ENCODE data around the gene DIS3.
"Not testable (repeated sequence)": the region's sequence is repeated elsewhere in the genome, so short reads cannot be mapped to it uniquely, and the experiment has no call there.

DIS3 gene, protein sequence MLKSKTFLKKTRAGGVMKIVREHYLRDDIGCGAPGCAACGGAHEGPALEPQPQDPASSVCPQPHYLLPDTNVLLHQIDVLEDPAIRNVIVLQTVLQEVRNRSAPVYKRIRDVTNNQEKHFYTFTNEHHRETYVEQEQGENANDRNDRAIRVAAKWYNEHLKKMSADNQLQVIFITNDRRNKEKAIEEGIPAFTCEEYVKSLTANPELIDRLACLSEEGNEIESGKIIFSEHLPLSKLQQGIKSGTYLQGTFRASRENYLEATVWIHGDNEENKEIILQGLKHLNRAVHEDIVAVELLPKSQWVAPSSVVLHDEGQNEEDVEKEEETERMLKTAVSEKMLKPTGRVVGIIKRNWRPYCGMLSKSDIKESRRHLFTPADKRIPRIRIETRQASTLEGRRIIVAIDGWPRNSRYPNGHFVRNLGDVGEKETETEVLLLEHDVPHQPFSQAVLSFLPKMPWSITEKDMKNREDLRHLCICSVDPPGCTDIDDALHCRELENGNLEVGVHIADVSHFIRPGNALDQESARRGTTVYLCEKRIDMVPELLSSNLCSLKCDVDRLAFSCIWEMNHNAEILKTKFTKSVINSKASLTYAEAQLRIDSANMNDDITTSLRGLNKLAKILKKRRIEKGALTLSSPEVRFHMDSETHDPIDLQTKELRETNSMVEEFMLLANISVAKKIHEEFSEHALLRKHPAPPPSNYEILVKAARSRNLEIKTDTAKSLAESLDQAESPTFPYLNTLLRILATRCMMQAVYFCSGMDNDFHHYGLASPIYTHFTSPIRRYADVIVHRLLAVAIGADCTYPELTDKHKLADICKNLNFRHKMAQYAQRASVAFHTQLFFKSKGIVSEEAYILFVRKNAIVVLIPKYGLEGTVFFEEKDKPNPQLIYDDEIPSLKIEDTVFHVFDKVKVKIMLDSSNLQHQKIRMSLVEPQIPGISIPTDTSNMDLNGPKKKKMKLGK

GRCh38 chr13:72781451-72782439, at the start of gene DIS3, which contains the start of gene PIBF1:
Gene DIS3 (minus strand): TSS chr13:72781900. CDS start chr13:72781832, 68 bp downstream.
Gene PIBF1 (plus strand): TSS chr13:72782133. CDS start chr13:72783470, 1,337 bp downstream.
- peak; percentile 85 to 92 for DNase-seq (ENCODE audit: low read depth in 2 of 2, low spot score in 1 of 2)

- DNase-seq (ENCODE audit: low read depth in 2 of 2, low spot score in 1 of 2), result no peak
Observed at GRCh38 chr13:72823724-72824123, 42.0 kb upstream of the DIS3 start.

- DNase-seq (ENCODE audit: low read depth in 2 of 2, low spot score in 1 of 2), result no peak
Observed at GRCh38 chr13:72823081-72823480, 41.4 kb upstream of the DIS3 start.

DNA sequence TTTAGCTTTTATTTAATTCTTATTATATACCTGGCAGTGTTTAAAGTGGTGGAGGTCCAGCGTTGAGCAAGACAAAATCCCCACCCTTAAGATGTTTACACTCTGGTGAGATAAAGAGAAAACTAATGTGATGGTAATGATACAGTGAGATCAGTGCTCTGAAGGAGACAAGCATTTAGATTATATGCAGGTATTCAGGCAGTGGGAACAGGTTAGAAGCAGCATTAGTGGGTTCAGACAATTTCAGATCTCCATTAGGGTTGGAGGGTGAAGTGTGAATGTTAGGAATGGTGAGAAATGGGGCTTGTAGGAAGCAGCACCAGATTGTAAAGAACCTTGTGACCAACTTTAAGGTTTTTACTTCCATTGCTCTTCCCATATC, 39.2 kb upstream of the DIS3 start:
- no peak for DNase-seq (ENCODE audit: low read depth in 2 of 2, low spot score in 1 of 2)

GRCh38 chr13:72820156-72820897, 38.6 kb upstream of the DIS3 start:
- DNase-seq (ENCODE audit: low read depth in 2 of 2, low spot score in 1 of 2), result no peak

- DNase-seq (ENCODE audit: low read depth in 2 of 2, low spot score in 1 of 2), result no peak
Observed at GRCh38 chr13:72808917-72809500, 27.3 kb upstream of the DIS3 start.

- not testable (repeated sequence) for DNase-seq (ENCODE audit: low read depth in 2 of 2, low spot score in 1 of 2)
Observed at GRCh38 chr13:72806514-72806913, 24.8 kb upstream of the DIS3 start.

DNA sequence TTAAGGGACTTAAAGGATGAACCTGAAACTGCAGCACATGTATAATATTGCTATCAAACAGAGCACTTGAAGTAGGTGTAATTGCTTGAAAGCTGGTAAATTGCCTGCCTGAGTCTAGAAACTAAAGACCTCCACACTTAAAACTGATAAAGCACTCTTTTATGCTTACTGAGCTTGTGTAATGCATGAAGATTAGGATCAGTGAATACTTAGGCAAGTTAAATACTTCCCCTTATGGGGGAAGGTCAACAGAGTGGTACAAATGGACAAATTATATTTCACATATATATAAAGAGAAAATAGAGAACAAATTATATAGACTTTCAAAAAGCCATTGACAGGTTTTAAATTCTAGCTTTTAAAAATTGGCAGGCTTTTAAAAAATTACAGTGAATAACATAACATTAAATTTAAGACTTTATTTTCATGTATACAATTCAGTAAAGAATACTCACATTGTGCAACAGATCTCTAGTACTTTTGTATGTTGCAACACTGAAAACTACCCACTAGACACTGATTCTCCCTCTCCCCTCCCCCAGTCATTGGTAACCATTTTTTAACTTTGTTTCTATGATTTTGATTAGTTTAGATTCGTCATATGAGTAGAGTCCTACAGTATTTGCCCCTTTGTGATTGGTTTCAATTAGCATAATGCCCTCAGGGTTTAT, 24.1 kb upstream of the DIS3 start:
- DNase-seq (ENCODE audit: low read depth in 2 of 2, low spot score in 1 of 2), result no peak

DNA sequence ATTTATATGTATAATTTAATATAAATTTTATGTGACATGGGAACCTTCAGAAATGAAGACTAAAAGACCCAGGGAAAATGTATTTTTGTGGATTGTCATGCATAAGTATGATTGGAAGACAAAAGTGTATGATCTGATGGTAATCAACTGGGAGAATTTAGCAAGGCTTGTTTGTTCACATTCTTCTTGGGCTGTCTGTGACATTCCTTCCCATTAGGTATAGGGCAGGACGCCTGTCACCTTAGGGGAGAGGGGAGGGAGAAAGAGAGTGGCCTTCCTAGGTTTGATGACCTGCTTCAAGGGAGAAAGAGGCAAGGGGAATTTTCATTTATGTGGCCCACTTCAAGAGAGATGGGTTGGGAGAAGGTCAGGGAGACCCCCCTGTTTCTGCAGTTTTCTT, 22.6 kb upstream of the DIS3 start:
- DNase-seq (ENCODE audit: low read depth in 2 of 2, low spot score in 1 of 2), result no peak

DNA sequence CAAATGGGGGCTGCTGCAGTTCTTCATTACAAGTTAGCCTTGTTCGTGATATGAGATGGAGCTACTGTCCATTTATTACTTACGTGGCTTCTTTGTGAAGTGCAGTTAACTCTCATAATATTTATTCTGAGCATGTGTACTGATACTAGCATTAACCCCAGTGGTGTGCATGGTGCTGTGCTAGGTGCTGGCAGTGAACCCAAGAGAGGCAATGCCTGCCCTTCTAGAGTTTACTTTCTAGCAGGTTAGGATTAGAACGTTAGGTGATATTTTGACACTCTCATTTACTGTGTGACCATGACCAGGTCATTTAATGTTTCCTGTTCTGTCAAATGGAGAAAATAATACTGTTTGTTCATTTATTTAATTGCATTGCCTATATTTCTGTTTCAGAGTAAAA, 17.1 kb upstream of the DIS3 start:
- no peak for DNase-seq (ENCODE audit: low read depth in 2 of 2, low spot score in 1 of 2)

DNA sequence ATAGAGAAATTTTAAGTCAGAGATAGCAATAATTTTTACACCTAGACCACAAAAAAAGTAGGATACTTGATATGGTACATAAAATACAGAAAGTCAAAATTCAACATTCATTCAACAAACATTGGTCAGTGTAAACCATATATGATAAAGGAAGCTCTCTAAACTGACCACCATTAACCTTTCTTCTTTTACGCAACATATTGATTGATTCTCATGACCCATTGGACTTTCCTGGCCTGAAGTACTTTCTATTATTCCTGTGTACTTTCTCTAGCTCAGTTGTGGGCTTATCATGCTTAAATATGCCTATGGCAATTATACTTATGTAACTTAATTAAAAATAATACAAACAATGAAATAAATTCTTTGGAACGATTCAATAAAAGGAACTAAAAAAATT, 10.9 kb upstream of the DIS3 start:
- no peak for DNase-seq (ENCODE audit: low read depth in 2 of 2, low spot score in 1 of 2)

- no peak for DNase-seq (ENCODE audit: low read depth in 2 of 2, low spot score in 1 of 2)
Observed at GRCh38 chr13:72788831-72789230, 7.1 kb upstream of the DIS3 start.

DNA sequence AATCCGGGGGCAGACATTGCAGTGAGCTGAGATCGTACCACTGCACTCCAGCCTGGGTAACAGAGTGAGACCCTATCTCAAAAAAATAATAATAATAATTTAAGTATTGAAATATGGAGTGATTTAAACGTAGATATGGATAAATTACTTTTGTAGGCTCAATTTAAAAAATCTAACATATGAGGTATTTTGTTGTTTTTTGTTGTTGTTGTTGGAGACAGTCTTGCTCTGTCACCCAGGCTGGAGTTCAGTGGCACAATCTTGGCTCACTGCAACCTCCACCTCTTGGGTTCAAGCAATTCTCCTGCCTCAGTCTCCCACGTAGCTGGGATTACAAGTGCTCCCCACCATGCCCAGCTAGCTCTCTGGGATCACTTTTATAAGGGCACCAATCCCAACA, 3.0 kb upstream of the DIS3 start:
- DNase-seq (ENCODE audit: low read depth in 2 of 2, low spot score in 1 of 2), result not testable (repeated sequence)

- no peak for DNase-seq (ENCODE audit: low read depth in 2 of 2, low spot score in 1 of 2)
Observed at GRCh38 chr13:72782717-72783116, 1.0 kb upstream of the DIS3 start.

- DNase-seq (ENCODE audit: low read depth in 2 of 2, low spot score in 1 of 2), result no peak
Observed at GRCh38 chr13:72774019-72774418, 7.7 kb downstream of the DIS3 start.

- no peak for DNase-seq (ENCODE audit: low read depth in 2 of 2, low spot score in 1 of 2)
Observed at GRCh38 chr13:72763411-72763810, 18.3 kb downstream of the DIS3 start.

DNA sequence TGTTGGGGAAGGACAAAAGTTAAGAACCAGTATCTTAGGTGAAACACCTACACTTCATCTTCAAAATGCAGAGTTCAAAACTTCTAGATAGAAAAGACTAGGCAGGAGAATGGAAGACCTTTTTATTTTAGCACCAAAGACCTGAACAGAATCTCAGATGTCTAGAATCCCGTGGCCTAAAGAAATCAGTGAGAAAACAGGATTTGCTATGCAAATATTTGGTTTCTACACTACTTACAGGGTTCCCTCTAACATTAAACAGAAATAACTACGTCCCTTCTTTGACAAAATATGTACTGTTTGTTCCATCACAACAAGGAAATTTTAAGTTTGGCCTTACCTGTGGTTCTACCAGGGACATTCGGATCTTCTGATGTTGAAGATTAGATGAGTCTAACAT, 21.5 kb downstream of the DIS3 start:
- no peak for DNase-seq (ENCODE audit: low read depth in 2 of 2, low spot score in 1 of 2)

- no peak for DNase-seq (ENCODE audit: low read depth in 2 of 2, low spot score in 1 of 2)
Observed at GRCh38 chr13:72757792-72758535, 23.7 kb downstream of the DIS3 start.
